GM12878 (cell line): Measurements from ENCODE around the gene EEF1AKMT2. TPM values are rescaled to one million over a fixed set of nuclear protein-coding genes. Genes with fewer than 3 reads are reported as not detected.

Experiments
- ATAC-seq: fragments of 200-7000 bp; cut with Tn5 transposase; 3 replicates; pipeline ENCODE4 v1.9.1; 2020; ENCODE audit warnings: mild to moderate bottlenecking, moderate library complexity
- BruUV-seq: library from RNA; stranded (reverse); fragments of 400-500 nt; replicated peaks from 2 replicates; lab custom pipeline; 2021; lab: Mats Ljungman, UMichigan
- CTCF ChIA-PET: fragments of 300-600 bp; sonication (Branson Sonifier 250); formaldehyde crosslinking; extraction: SDS; loops from one replicate; lab custom pipeline; 2021; ENCODE audit warnings: inconsistent platforms; lab: Yijun Ruan, JAX
- POLR2A ChIA-PET: fragments of 350-600 bp; formaldehyde crosslinking; extraction: SDS; loops from one replicate; lab custom pipeline; 2021; ENCODE audit warnings: inconsistent platforms; lab: Charles Lee
- RAD21 ChIA-PET: fragments of 300-600 bp; sonication (Branson Sonifier 250); formaldehyde crosslinking; loops from one replicate; lab custom pipeline; 2023; ENCODE audit warnings: antibody characterized with exemption; ENCODE audit not compliant: unreplicated experiment; lab: Charles Lee
- SMC1A ChIA-PET: fragments of 300-600 bp; sonication (Branson Sonifier 250); formaldehyde crosslinking; loops from one replicate; lab custom pipeline; 2023; ENCODE audit not compliant: unreplicated experiment, uncharacterized antibody; lab: Charles Lee
- DNase-seq: peaks from one replicate; pipeline ENCODE4 v3.0.0-alpha.2; 2011; ENCODE audit warnings: low read depth, low spot score
- FAIRE-seq: peaks from 3 replicates; lab custom pipeline; 2011; peaks lifted over from hg19 to GRCh38; lab: Jason Lieb, UNC
- H2AFZ ChIP-seq: 2 replicates; pipeline ENCODE4 v1.6.0; 2011; ENCODE audit warnings: low read depth, low read length, control low read depth; ENCODE audit not compliant: control insufficient read depth
- H3K27ac ChIP-seq: 2 replicates; pipeline ENCODE4 v1.5.1; 2011; ENCODE audit warnings: control low read depth; ENCODE audit not compliant: control insufficient read depth, insufficient read depth
- H3K27me3 ChIP-seq, 2 experiments: replicated peaks in 1 of 2; 2 replicates each; pipeline versions ENCODE4 v1.6.0 to v1.6.1; 2011; ENCODE audit warnings: low read length in 1 of 2; ENCODE audit not compliant: control insufficient read depth in 2 of 2, insufficient read depth in 2 of 2
- H3K36me3 ChIP-seq, 2 experiments: 2 replicates each; pipeline ENCODE4 v1.5.1; 2011; ENCODE audit warnings: low read length in 1 of 2; ENCODE audit not compliant: control insufficient read depth in 2 of 2, insufficient read depth in 2 of 2
- H3K4me1 ChIP-seq: 2 replicates; pipeline ENCODE4 v1.6.1; 2011; ENCODE audit warnings: mild to moderate bottlenecking, low read length, moderate library complexity, mixed read lengths; ENCODE audit not compliant: control insufficient read depth, insufficient read depth
- H3K4me2 ChIP-seq: 2 replicates; pipeline ENCODE4 v1.6.0; 2011; ENCODE audit warnings: control low read depth; ENCODE audit not compliant: control insufficient read depth, insufficient read depth
- H3K4me3 ChIP-seq: fragments of 200-600 bp; sonication (generic); 2 replicates; pipeline ENCODE4 v1.5.1; 2016
- H3K79me2 ChIP-seq: 2 replicates; pipeline ENCODE4 v1.6.0; 2011; ENCODE audit warnings: low read length; ENCODE audit not compliant: control insufficient read depth, insufficient read depth
- H3K9ac ChIP-seq: 2 replicates; pipeline ENCODE4 v1.8.0; 2011; ENCODE audit warnings: low read length, control low read depth, mixed read lengths; ENCODE audit not compliant: control insufficient read depth, insufficient read depth
- H3K9me3 ChIP-seq: replicated peaks from 3 replicates; pipeline ENCODE4 v1.5.1; 2011; ENCODE audit warnings: mild to moderate bottlenecking, low read length; ENCODE audit not compliant: control insufficient read depth, insufficient read depth
- H4K20me1 ChIP-seq: 2 replicates; pipeline ENCODE4 v1.6.0; 2011; ENCODE audit not compliant: control insufficient read depth, insufficient read depth
- ASH2L ChIP-seq: fragments of 300-600, 200-600 bp; sonication (generic); IDR thresholded peaks from 2 replicates; pipeline ENCODE4 v1.6.1; 2017; ENCODE audit warnings: low read depth, mild to moderate bottlenecking, borderline replicate concordance
- CBX3 ChIP-seq: fragments of 200-600 bp; sonication (generic); IDR thresholded peaks from 2 replicates; pipeline ENCODE4 v1.6.1; 2016; ENCODE audit warnings: low read depth, borderline replicate concordance
- CBX5 ChIP-seq: sonication (generic); IDR thresholded peaks from 2 replicates; pipeline ENCODE4 v1.6.1; 2016; ENCODE audit warnings: low read depth, moderate library complexity, mild to moderate bottlenecking, inconsistent platforms
- CHD2 ChIP-seq: IDR thresholded peaks from 2 replicates; pipeline ENCODE4 v1.6.1; 2011; ENCODE audit warnings: low read depth, low read length, improper control_type of control experiment, borderline replicate concordance
- HDAC6 ChIP-seq: fragments of 200-600 bp; sonication (generic); IDR thresholded peaks from one replicate; pipeline ENCODE4 v1.8.0; 2017; ENCODE audit warnings: antibody characterized with exemption; ENCODE audit not compliant: unreplicated experiment
- NFXL1 ChIP-seq: fragments of 450-650 bp; IDR thresholded peaks from 2 replicates; pipeline ENCODE4 v1.6.1; 2017; ENCODE audit warnings: antibody characterized with exemption, mild to moderate bottlenecking, borderline replicate concordance
- NR2C2 ChIP-seq: IDR thresholded peaks from 2 replicates; pipeline ENCODE4 v1.6.1; 2011; ENCODE audit warnings: borderline replicate concordance, low read depth; ENCODE audit not compliant: control insufficient read depth, insufficient read length
- NR2F1 ChIP-seq: fragments of 450-650 bp; conservative IDR thresholded peaks from 2 replicates; pipeline ENCODE4 v1.6.1; 2017; ENCODE audit warnings: mild to moderate bottlenecking
- SMAD1 ChIP-seq: fragments of 450-650 bp; IDR thresholded peaks from 2 replicates; pipeline ENCODE4 v1.6.1; 2018; ENCODE audit warnings: mild to moderate bottlenecking, low read depth; ENCODE audit not compliant: partially characterized antibody
- TCF3 ChIP-seq: IDR thresholded peaks from 2 replicates; pipeline ENCODE4 v1.6.1; 2012; ENCODE audit warnings: low read depth, mild to moderate bottlenecking, low read length, borderline replicate concordance; ENCODE audit not compliant: insufficient read depth
- YBX1 ChIP-seq: fragments of 450-650 bp; IDR thresholded peaks from 2 replicates; pipeline ENCODE4 v1.6.1; 2016; ENCODE audit warnings: antibody characterized with exemption
- whole genome bisulfite sequencing: methylation state at CpG from one replicate; pipeline ENCODE4 v1.1.6; 2016; ENCODE audit warnings: low lambda C conversion rate; ENCODE audit not compliant: insufficient replicate concordance, insufficient coverage; ENCODE audit errors: missing lambda C conversion rate; 5-methylcytosine and 5-hydroxymethylcytosine counted together
- in situ Hi-C: fragments of 300-500 bp; cut with MboI; formaldehyde crosslinking; loops from 9 replicates; pipeline ENCODE4 v1.14.3; 2018; ENCODE audit warnings: mixed read lengths
- intact Hi-C: fragments of 100-400 bp; cut with micrococcal nuclease; formaldehyde crosslinking; loops from one replicate; pipeline ENCODE4 v1.14.2; 2022; ENCODE audit not compliant: unreplicated experiment
- polyA plus RNA-seq, 11 experiments: library from polyadenylated mRNA; depleted of rRNA in 4 of 11; unstranded in 6 of 11; stranded (reverse) in 5 of 11; fragments of >200 nt; fragmentation: Nextera tagmentation in 4 of 11; fragmentation: Illumina TruSeq in 1 of 11; extraction: Ambion mirVana in 4 of 11; extraction: Trizol in 1 of 11; gene quantifications; 1 replicate in 1 of 11; 2 replicates in 10 of 11; pipeline versions ENCODE4 v1.2.1 to v1.2.3, GENCODE V29; 2011 to 2016; ENCODE audit warnings: inconsistent platforms in 2 of 11, missing spikeins in 2 of 11, low read depth in 1 of 11
- total RNA-seq, 4 experiments: library from RNA; depleted of rRNA in 3 of 4; stranded (reverse); fragments of >200 nt in 3 of 4; fragmentation: Illumina TruSeq in 1 of 4; extraction: Trizol in 1 of 4; gene quantifications; 2 replicates each; pipeline versions ENCODE4 v1.2.1 to v1.2.3, GENCODE V29; 2013 to 2021
- TF ChIP-seq, protein P1 (sequence below): IDR thresholded peaks from 2 replicates; pipeline ENCODE4 v1.6.1; 2011; ENCODE audit warnings: borderline replicate concordance, low read depth, mild to moderate bottlenecking, moderate library complexity, mixed read lengths, low read length; ENCODE audit not compliant: insufficient read depth; ENCODE audit errors: extremely low read length
- TF ChIP-seq, protein P2 (sequence below): IDR thresholded peaks from 2 replicates; pipeline ENCODE4 v1.6.1; 2012; ENCODE audit warnings: improper control_type of control experiment, low read depth, low read length; ENCODE audit not compliant: insufficient replicate concordance
- TF ChIP-seq, protein P3 (sequence below): fragments of 450-650 bp; formaldehyde crosslinking; IDR thresholded peaks from 2 replicates; pipeline ENCODE4 v1.5.0; 2022; ENCODE audit warnings: mild to moderate bottlenecking, missing genetic modification characterization

Gene EEF1AKMT2
- total and polyA plus RNA-seq, 10 of the 15 experiments (the other 5 are each of a cell fraction or from before 2014, with no cell fraction given), result 9.1 to 29.3 (median 23.6) TPM

DNA sequence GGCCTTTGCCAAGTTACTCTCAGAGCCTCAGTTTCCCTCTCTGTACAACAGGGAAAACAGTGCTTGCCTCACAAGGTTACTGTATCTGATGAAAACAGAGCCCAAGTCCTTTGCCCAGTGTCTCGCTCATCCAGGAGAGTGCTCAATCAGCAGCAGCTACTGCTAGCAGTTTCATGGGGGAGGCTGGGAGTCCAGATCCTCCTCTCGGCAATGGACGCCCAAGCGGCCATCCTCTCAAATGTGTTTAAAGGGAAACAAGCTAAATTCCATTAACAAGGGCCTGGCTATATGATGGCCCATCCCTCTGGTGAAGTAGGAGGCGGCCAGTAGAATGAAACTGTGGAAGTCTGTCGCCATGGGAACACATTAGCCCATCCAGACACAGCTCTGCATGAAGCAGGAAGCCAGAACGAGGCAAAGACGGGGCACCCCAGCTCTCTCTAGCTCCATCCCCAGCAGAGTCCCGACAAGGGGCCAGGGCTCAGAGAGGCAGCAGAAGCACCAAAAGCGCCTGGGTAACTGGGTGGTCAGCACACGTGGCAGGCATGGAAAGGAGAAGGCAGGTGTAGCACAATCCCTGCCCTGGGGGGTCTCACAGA lies 82.7 kb downstream of the EEF1AKMT2 start:
- no TSS peak for BruUV-seq
- Histone ChIP-seq H3K4me1 (peaks cover 5% of the 10 kb centered on the region), H2AFZ (no peak overlapping the region), H3K27me3 (no peaks in the 10 kb centered on the region), H3K9me3 (no peaks in the 10 kb centered on the region), H4K20me1 (no peaks in the 10 kb centered on the region), H3K36me3 (peaks cover 5 to 18% of the 10 kb centered on the region in 2 experiments; a peak in 3 of 4 replicates), H3K27ac (no peak overlapping the region), H3K9ac (no peak overlapping the region), H3K4me3 (no peak overlapping the region), H3K4me2 (no peak overlapping the region), H3K79me2 (peaks cover 2% of the 10 kb centered on the region)
- CTCF ChIA-PET, result interaction anchor here (1.0 to 4.6 kb wide), 2 partner anchors 10 to 60 kb away, joined by 3 to 26 read pairs; no protein-coding TSS in a partner anchor
- SMC1A ChIA-PET, result interaction anchor here (1.4 to 2.0 kb wide), 3 partner anchors 10 to 33 kb away, joined by 3 to 9 read pairs (median 6); no protein-coding TSS in a partner anchor
- no peak for ATAC-seq
- no peak for DNase-seq
- POLR2A ChIA-PET, result interaction anchor here (1.6 kb wide), 1 partner anchor 10 kb away, joined by 5 read pairs; no protein-coding TSS in a partner anchor
- intact Hi-C loops, result no loop called here
- FAIRE-seq, result no peak
- in situ Hi-C loops, result no loop called here
- 74% methylated on average over 10 of the region's 11 CpGs for WGBS
- RAD21 ChIA-PET, result interaction anchor here (0.6 to 14.0 kb wide), 6 partner anchors 10 to 182 kb away, joined by 3 to 266 read pairs (median 4); no protein-coding TSS in a partner anchor
- TF ChIP-seq HDAC6, result no peak
- TF ChIP-seq NFXL1, result no peak
- TF ChIP-seq NR2F1, result no peak
- TF ChIP-seq TCF3, result no peak
- TF ChIP-seq, protein P1, sequence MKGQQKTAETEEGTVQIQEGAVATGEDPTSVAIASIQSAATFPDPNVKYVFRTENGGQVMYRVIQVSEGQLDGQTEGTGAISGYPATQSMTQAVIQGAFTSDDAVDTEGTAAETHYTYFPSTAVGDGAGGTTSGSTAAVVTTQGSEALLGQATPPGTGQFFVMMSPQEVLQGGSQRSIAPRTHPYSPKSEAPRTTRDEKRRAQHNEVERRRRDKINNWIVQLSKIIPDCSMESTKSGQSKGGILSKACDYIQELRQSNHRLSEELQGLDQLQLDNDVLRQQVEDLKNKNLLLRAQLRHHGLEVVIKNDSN, result no peak
- TF ChIP-seq CBX5, result no peak
- no peak for TF ChIP-seq CHD2
- TF ChIP-seq, protein P2, sequence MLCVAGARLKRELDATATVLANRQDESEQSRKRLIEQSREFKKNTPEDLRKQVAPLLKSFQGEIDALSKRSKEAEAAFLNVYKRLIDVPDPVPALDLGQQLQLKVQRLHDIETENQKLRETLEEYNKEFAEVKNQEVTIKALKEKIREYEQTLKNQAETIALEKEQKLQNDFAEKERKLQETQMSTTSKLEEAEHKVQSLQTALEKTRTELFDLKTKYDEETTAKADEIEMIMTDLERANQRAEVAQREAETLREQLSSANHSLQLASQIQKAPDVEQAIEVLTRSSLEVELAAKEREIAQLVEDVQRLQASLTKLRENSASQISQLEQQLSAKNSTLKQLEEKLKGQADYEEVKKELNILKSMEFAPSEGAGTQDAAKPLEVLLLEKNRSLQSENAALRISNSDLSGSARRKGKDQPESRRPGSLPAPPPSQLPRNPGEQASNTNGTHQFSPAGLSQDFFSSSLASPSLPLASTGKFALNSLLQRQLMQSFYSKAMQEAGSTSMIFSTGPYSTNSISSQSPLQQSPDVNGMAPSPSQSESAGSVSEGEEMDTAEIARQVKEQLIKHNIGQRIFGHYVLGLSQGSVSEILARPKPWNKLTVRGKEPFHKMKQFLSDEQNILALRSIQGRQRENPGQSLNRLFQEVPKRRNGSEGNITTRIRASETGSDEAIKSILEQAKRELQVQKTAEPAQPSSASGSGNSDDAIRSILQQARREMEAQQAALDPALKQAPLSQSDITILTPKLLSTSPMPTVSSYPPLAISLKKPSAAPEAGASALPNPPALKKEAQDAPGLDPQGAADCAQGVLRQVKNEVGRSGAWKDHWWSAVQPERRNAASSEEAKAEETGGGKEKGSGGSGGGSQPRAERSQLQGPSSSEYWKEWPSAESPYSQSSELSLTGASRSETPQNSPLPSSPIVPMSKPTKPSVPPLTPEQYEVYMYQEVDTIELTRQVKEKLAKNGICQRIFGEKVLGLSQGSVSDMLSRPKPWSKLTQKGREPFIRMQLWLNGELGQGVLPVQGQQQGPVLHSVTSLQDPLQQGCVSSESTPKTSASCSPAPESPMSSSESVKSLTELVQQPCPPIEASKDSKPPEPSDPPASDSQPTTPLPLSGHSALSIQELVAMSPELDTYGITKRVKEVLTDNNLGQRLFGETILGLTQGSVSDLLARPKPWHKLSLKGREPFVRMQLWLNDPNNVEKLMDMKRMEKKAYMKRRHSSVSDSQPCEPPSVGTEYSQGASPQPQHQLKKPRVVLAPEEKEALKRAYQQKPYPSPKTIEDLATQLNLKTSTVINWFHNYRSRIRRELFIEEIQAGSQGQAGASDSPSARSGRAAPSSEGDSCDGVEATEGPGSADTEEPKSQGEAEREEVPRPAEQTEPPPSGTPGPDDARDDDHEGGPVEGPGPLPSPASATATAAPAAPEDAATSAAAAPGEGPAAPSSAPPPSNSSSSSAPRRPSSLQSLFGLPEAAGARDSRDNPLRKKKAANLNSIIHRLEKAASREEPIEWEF, result no peak
- no peak for TF ChIP-seq CBX3
- TF ChIP-seq ASH2L, result no peak
- TF ChIP-seq NR2C2, result no peak
- TF ChIP-seq SMAD1, result no peak
- TF ChIP-seq, protein P3, sequence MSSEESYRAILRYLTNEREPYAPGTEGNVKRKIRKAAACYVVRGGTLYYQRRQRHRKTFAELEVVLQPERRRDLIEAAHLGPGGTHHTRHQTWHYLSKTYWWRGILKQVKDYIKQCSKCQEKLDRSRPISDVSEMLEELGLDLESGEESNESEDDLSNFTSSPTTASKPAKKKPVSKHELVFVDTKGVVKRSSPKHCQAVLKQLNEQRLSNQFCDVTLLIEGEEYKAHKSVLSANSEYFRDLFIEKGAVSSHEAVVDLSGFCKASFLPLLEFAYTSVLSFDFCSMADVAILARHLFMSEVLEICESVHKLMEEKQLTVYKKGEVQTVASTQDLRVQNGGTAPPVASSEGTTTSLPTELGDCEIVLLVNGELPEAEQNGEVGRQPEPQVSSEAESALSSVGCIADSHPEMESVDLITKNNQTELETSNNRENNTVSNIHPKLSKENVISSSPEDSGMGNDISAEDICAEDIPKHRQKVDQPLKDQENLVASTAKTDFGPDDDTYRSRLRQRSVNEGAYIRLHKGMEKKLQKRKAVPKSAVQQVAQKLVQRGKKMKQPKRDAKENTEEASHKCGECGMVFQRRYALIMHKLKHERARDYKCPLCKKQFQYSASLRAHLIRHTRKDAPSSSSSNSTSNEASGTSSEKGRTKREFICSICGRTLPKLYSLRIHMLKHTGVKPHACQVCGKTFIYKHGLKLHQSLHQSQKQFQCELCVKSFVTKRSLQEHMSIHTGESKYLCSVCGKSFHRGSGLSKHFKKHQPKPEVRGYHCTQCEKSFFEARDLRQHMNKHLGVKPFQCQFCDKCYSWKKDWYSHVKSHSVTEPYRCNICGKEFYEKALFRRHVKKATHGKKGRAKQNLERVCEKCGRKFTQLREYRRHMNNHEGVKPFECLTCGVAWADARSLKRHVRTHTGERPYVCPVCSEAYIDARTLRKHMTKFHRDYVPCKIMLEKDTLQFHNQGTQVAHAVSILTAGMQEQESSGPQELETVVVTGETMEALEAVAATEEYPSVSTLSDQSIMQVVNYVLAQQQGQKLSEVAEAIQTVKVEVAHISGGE (CRISPR knock-in tag), result no peak
- TF ChIP-seq YBX1, result no peak
